Natural killer cell (primary cell): Measurements from ENCODE around the gene SEC14L5. TPM values are rescaled to one million over a fixed set of nuclear protein-coding genes. Genes with fewer than 3 reads are reported as not detected.

ENCODE experiments used
- ATAC-seq, 3 donors: fragments of 150-1000 bp in 2 of 3; fragments of 200-7000 bp in 1 of 3; cut with Tn5 transposase; 1 replicate in 1 of 3; 2 replicates in 2 of 3; pipeline ENCODE4 v1.10.0; 2021; ENCODE audit warnings: mild to moderate bottlenecking in 2 of 3, moderate library complexity in 2 of 3
- DNase-seq, 2 donors: peaks; one replicate each; pipeline versions ENCODE4 v3.0.0 to v3.0.0-alpha.2; 2013 to 2021; ENCODE audit warnings: mixed read lengths in 1 of 2
- H3K27ac ChIP-seq: one replicate; pipeline ENCODE4 v1.5.1; 2013; ENCODE audit warnings: mild to moderate bottlenecking, low read length
- H3K27me3 ChIP-seq: one replicate; pipeline ENCODE4 v1.6.1; 2013; ENCODE audit warnings: low read length; ENCODE audit not compliant: control insufficient read depth, insufficient read depth
- H3K36me3 ChIP-seq: one replicate; pipeline ENCODE4 v1.6.1; 2013; ENCODE audit warnings: low read length; ENCODE audit not compliant: control insufficient read depth, insufficient read depth
- H3K4me1 ChIP-seq: one replicate; pipeline ENCODE4 v1.6.1; 2013; ENCODE audit warnings: low read length; ENCODE audit not compliant: control insufficient read depth, insufficient read depth
- H3K4me3 ChIP-seq: one replicate; pipeline ENCODE4 v1.5.1; 2013; ENCODE audit warnings: low read length
- H3K9me3 ChIP-seq: one replicate; pipeline ENCODE4 v1.6.1; 2013; ENCODE audit warnings: low read length; ENCODE audit not compliant: control insufficient read depth, insufficient read depth
- H3K27ac Mint-ChIP-seq, 2 donors: one replicate each; pipeline ENCODE4 v1.8.0; 2022; ENCODE audit warnings: mild to moderate bottlenecking in 2 of 2, mixed read lengths in 2 of 2, moderate library complexity in 1 of 2
- H3K27me3 Mint-ChIP-seq, 2 donors: one replicate each; pipeline ENCODE4 v1.8.0; 2022; ENCODE audit warnings: low read depth in 2 of 2, mixed read lengths in 2 of 2
- H3K36me3 Mint-ChIP-seq: one replicate; pipeline ENCODE4 v1.8.0; 2022; ENCODE audit warnings: mixed read lengths
- H3K4me1 Mint-ChIP-seq, 2 donors: one replicate each; pipeline ENCODE4 v1.8.0; 2022; ENCODE audit warnings: mixed read lengths in 2 of 2
- H3K4me3 Mint-ChIP-seq: one replicate; pipeline ENCODE4 v1.8.0; 2022; ENCODE audit warnings: mild to moderate bottlenecking, moderate library complexity, mixed read lengths
- H3K9me3 Mint-ChIP-seq, 2 donors: one replicate each; pipeline ENCODE4 v1.8.0; 2022; ENCODE audit warnings: mixed read lengths in 2 of 2
- CTCF ChIP-seq: fragments of 200-600 bp; IDR thresholded peaks from one replicate; pipeline ENCODE4 v1.8.0; 2022; ENCODE audit warnings: antibody characterized with exemption
- WGBS: methylation state at CpG from one replicate; pipeline ENCODE4 v1.1.7; 2013; ENCODE audit warnings: missing lambda C conversion rate; ENCODE audit not compliant: insufficient coverage; 5-methylcytosine and 5-hydroxymethylcytosine counted together
- intact Hi-C: fragments of 100-400 bp; cut with micrococcal nuclease; formaldehyde crosslinking; loops from one replicate; pipeline ENCODE4 v1.14.2; 2022
- total RNA-seq, 4 donors: library from RNA; stranded (reverse); fragments of 120-200 nt in 1 of 4; gene quantifications; one replicate each; pipeline versions ENCODE4 v1.2.3 to v1.2.4, GENCODE V29; 2013 to 2022

The SEC14L5 gene
- total RNA-seq, 3 donors from 2014 or later (not counting 1 experiment from before 2014, with no cell fraction given), result 0.27 to 1.1 (median 0.93) TPM

- H3K27me3 ChIP-seq, result no peaks in the 10 kb centered on the region
- H3K4me1 ChIP-seq, result no peaks in the 10 kb centered on the region
- H3K4me1 Mint-ChIP-seq, result no peaks in the 10 kb centered on the region
- H3K9me3 Mint-ChIP-seq, result no peaks in the 10 kb centered on the region
- no peaks in the 10 kb centered on the region for H3K36me3 ChIP-seq
- H3K9me3 ChIP-seq, result no peaks in the 10 kb centered on the region
- H3K27ac Mint-ChIP-seq, result no peak overlapping the region
- no peaks in the 10 kb centered on the region for H3K36me3 Mint-ChIP-seq
- H3K4me3 ChIP-seq, result no peak overlapping the region
- H3K27ac ChIP-seq, result no peak overlapping the region
- TF ChIP-seq CTCF, result no peak
- ATAC-seq (no peak), DNase-seq (no peak)
- WGBS, result 82% methylated on average over 4 of the region's 4 CpGs
- H3K27me3 Mint-ChIP-seq, result peaks cover 0 to 8% of the 10 kb centered on the region in 2 donors
- intact Hi-C loops, result no loop called here
- H3K4me3 Mint-ChIP-seq, result no peak overlapping the region
Measured at GRCh38 chr16:5015887-5016286, 57.8 kb downstream of the SEC14L5 start.

- Mint-ChIP-seq H3K36me3 (no peaks in the 10 kb centered on the region), H3K4me1 (no peaks in the 10 kb centered on the region), H3K27ac (no peak overlapping the region), H3K4me3 (no peak overlapping the region), H3K27me3 (no peaks in the 10 kb centered on the region), H3K9me3 (no peaks in the 10 kb centered on the region)
- Histone ChIP-seq H3K4me1 (no peaks in the 10 kb centered on the region), H3K4me3 (no peak overlapping the region), H3K9me3 (no peaks in the 10 kb centered on the region), H3K36me3 (no peaks in the 10 kb centered on the region), H3K27ac (no peak overlapping the region), H3K27me3 (no peaks in the 10 kb centered on the region)
- DNase-seq, result no peak
- no peak for TF ChIP-seq CTCF
- intact Hi-C loops, result no loop called here
- ATAC-seq, result no peak
- WGBS, result 74% methylated on average over 6 of the region's 6 CpGs
Measured at GRCh38 chr16:5016967-5017677, 59.0 kb downstream of the SEC14L5 start.

GRCh38 chr16:5017678-5017969 is 59.5 kb downstream of the SEC14L5 start:
- Histone ChIP-seq H3K27ac (no peak overlapping the region), H3K9me3 (no peaks in the 10 kb centered on the region), H3K36me3 (no peaks in the 10 kb centered on the region), H3K27me3 (no peaks in the 10 kb centered on the region), H3K4me1 (no peaks in the 10 kb centered on the region), H3K4me3 (no peak overlapping the region)
- Mint-ChIP-seq H3K9me3 (no peaks in the 10 kb centered on the region), H3K4me1 (no peaks in the 10 kb centered on the region), H3K36me3 (no peaks in the 10 kb centered on the region), H3K4me3 (no peak overlapping the region), H3K27ac (no peak overlapping the region), H3K27me3 (no peaks in the 10 kb centered on the region)
- DNase-seq (no peak), ATAC-seq (no peak)
- no peak for TF ChIP-seq CTCF
- intact Hi-C loops, result no loop called here
- WGBS, result 95% methylated on average over 5 of the region's 5 CpGs

- 79% methylated on average over 9 of the region's 9 CpGs for WGBS
Measured at GRCh38 chr16:5018793-5019192, 60.7 kb downstream of the SEC14L5 start.

More at GRCh38 chr16:5018793-5019192, 60.7 kb downstream of the SEC14L5 start:
- Mint-ChIP-seq H3K27ac (no peak overlapping the region), H3K4me3 (no peak overlapping the region), H3K9me3 (no peaks in the 10 kb centered on the region), H3K4me1 (no peaks in the 10 kb centered on the region), H3K27me3 (no peaks in the 10 kb centered on the region), H3K36me3 (no peaks in the 10 kb centered on the region)
- intact Hi-C loops, result no loop called here
- Histone ChIP-seq H3K4me1 (no peaks in the 10 kb centered on the region), H3K4me3 (no peak overlapping the region), H3K36me3 (no peaks in the 10 kb centered on the region), H3K27me3 (no peaks in the 10 kb centered on the region), H3K27ac (no peak overlapping the region), H3K9me3 (no peaks in the 10 kb centered on the region)
- DNase-seq (no peak), ATAC-seq (no peak)
- TF ChIP-seq CTCF, result no peak
